Activated naive CD8-positive, alpha-beta T cell treated with anti-CD3 and anti-CD28 coated beads for 36 hours (primary cell): ENCODE measurements around the gene PTCH2. TPM values are rescaled to one million over a fixed set of nuclear protein-coding genes. Genes with fewer than 3 reads are reported as not detected.
A peak's percentile ranks its signal among the peaks of the same experiment; 100 is the strongest.

Experiments
- DNase-seq: peaks from one replicate; pipeline ENCODE4 v3.0.0; 2021
- H3K27ac Mint-ChIP-seq: one replicate; pipeline ENCODE4 v1.8.0; 2022; ENCODE audit warnings: mild to moderate bottlenecking, moderate library complexity, mixed read lengths
- H3K27me3 Mint-ChIP-seq: one replicate; pipeline ENCODE4 v1.8.0; 2022; ENCODE audit warnings: mild to moderate bottlenecking, mixed read lengths
- H3K36me3 Mint-ChIP-seq: one replicate; pipeline ENCODE4 v1.8.0; 2021; ENCODE audit warnings: mild to moderate bottlenecking, mixed read lengths
- H3K4me1 Mint-ChIP-seq: one replicate; pipeline ENCODE4 v1.8.0; 2021; ENCODE audit warnings: mixed read lengths
- H3K4me3 Mint-ChIP-seq: one replicate; pipeline ENCODE4 v1.8.0; 2022; ENCODE audit warnings: mild to moderate bottlenecking, moderate library complexity, mixed read lengths
- H3K9me3 Mint-ChIP-seq: one replicate; pipeline ENCODE4 v1.8.0; 2022; ENCODE audit warnings: mixed read lengths
- total RNA-seq, 2 experiments: library from RNA; stranded (reverse); gene quantifications; one replicate each; pipeline ENCODE4 v1.2.3, GENCODE V29; 2021

The PTCH2 gene, protein sequence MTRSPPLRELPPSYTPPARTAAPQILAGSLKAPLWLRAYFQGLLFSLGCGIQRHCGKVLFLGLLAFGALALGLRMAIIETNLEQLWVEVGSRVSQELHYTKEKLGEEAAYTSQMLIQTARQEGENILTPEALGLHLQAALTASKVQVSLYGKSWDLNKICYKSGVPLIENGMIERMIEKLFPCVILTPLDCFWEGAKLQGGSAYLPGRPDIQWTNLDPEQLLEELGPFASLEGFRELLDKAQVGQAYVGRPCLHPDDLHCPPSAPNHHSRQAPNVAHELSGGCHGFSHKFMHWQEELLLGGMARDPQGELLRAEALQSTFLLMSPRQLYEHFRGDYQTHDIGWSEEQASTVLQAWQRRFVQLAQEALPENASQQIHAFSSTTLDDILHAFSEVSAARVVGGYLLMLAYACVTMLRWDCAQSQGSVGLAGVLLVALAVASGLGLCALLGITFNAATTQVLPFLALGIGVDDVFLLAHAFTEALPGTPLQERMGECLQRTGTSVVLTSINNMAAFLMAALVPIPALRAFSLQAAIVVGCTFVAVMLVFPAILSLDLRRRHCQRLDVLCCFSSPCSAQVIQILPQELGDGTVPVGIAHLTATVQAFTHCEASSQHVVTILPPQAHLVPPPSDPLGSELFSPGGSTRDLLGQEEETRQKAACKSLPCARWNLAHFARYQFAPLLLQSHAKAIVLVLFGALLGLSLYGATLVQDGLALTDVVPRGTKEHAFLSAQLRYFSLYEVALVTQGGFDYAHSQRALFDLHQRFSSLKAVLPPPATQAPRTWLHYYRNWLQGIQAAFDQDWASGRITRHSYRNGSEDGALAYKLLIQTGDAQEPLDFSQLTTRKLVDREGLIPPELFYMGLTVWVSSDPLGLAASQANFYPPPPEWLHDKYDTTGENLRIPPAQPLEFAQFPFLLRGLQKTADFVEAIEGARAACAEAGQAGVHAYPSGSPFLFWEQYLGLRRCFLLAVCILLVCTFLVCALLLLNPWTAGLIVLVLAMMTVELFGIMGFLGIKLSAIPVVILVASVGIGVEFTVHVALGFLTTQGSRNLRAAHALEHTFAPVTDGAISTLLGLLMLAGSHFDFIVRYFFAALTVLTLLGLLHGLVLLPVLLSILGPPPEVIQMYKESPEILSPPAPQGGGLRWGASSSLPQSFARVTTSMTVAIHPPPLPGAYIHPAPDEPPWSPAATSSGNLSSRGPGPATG
- total RNA-seq: 1 to 10 TPM; 1.0 to 1.4 TPM

GRCh38 chr1:44842862-44843655, at the start of gene PTCH2:
TSS of gene PTCH2 (minus strand) at chr1:44843253. CDS start at chr1:44842932, 321 bp downstream.
- Mint-ChIP-seq H3K27ac (no peak within 1 kb of the TSS), H3K9me3 (no peaks in the 10 kb centered on the region), H3K36me3 (peaks cover 3% of the 10 kb centered on the region), H3K4me1 (peaks cover 6% of the 10 kb centered on the region), H3K4me3 (peak within 1 kb of the TSS; percentile 48), H3K27me3 (peaks cover 15% of the 10 kb centered on the region)
- peak; percentile 54 for DNase-seq

DNA sequence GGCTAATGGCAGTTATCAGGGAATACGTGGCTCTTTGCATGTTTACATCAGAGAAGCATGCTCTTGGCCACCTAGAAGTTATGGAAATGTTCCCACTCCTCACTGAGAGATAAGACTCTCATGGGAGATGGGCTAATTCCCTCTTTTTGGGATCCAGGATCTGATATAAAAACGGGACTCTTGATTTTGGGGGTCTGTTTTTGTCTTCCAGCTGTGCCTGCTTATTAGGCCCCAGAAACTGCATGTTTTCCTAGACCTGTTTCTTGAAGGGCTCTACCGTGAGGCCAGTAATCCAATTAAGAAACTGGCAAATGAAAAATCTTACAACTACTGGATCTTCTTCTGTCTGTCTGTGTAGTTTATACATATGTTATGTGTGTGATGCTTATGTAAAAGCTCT, 47.0 kb upstream of the PTCH2 start:
- DNase-seq: no peak
- Mint-ChIP-seq H3K27me3 (no peaks in the 10 kb centered on the region), H3K36me3 (peaks cover 71% of the 10 kb centered on the region), H3K4me1 (no peaks in the 10 kb centered on the region), H3K27ac (no peak overlapping the region), H3K4me3 (no peak overlapping the region), H3K9me3 (peaks cover 17% of the 10 kb centered on the region)

DNA sequence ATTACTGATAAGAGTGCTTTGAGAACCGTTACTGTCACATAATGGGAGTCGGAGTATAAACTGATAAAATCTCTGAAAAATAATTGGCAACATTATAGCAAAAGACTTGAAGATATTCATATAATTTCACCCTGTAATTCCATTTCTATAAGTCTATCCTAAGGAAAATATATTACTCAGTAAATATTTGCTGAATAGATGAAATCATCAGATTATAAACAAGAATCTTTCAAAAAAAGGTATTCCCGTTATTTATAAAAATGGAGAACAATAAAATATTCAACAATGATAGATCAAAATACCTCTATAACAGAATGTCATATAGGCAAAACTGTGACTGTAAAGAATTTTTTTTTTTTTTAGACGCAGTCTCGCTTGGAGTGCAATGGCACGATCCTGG, 42.4 kb upstream of the PTCH2 start:
- Mint-ChIP-seq H3K4me3 (no peak overlapping the region), H3K27me3 (no peaks in the 10 kb centered on the region), H3K36me3 (peaks cover 58% of the 10 kb centered on the region), H3K27ac (no peak overlapping the region), H3K9me3 (peaks cover 9% of the 10 kb centered on the region), H3K4me1 (no peaks in the 10 kb centered on the region)
- DNase-seq: no peak

DNA sequence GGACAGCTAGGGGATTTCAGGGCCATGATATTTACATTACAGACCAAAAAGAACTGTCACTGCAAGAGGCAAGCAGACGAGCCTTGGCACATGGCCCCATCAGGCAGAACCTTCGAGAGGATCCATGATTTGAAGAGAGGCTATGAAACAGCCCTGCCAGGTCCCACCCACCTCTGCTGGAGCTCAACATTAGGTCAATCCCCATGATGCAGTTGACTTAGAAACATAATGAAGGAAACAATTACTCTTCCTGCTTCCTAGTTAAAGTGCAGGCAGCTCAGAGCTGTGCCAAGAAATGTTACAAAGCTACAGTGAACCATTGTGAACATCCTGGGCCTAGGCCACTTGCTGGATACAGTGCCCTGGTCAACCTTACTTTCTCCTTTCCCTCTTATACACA, 41.7 kb upstream of the PTCH2 start:
- Mint-ChIP-seq H3K27me3 (no peaks in the 10 kb centered on the region), H3K27ac (no peak overlapping the region), H3K4me3 (no peak overlapping the region), H3K4me1 (no peaks in the 10 kb centered on the region), H3K36me3 (peaks cover 54% of the 10 kb centered on the region), H3K9me3 (peaks cover 7% of the 10 kb centered on the region)
- no peak for DNase-seq

DNA sequence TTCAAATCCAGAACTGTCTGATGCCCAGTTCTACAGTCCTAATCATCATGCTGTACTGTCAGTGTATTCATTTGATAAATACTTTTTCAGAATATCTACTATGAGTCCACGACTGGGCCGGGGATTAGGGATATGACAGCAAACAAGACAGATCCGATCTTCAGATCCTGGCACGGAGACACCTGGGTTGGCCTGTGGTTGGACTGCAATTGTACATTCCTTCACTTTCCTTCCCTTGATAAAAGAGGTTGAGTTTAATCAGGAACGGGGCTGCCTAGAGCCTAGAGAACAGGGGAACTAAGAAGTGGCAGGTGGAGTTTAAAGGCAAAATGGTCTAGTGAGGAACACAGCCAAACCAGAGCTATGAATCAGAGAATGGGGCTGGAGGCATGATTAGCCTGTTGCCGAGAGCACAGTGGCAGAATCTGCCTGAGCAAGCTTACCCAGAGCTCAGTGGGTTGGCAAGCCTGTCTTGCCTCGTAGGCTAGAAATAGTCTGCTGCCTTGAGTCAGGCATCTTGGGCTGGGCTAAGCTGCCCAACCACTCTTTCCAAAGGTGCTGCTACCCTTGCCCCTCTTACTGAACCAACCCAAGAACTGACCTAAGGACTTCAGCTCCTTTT, 38.1 kb upstream of the PTCH2 start:
- H3K4me3 Mint-ChIP-seq: no peak overlapping the region
- no peaks in the 10 kb centered on the region for H3K9me3 Mint-ChIP-seq
- H3K27ac Mint-ChIP-seq: no peak overlapping the region
- peaks cover 32% of the 10 kb centered on the region for H3K36me3 Mint-ChIP-seq
- no peaks in the 10 kb centered on the region for H3K4me1 Mint-ChIP-seq
- H3K27me3 Mint-ChIP-seq: no peaks in the 10 kb centered on the region
- DNase-seq: no peak

DNA sequence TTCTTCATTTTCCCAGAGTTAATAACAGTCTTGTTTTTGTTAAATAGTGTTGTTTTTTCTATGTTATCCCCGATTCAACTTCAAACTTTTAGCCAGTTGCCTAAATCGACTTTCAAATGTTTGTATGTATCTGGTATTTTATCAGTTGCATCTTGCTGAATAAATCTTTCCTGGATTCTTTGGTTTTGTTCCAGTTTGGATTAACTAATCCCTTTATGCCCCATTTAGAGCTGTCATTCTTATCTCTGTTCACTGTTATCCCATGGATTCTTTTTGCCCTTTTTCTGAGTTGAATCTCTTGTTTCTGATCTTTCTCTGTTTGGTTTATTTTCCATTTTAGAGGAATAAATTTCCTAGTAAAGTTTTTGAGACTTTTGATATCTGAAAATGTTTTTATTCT, 31.1 kb upstream of the PTCH2 start:
- no peak overlapping the region for H3K4me3 Mint-ChIP-seq
- H3K9me3 Mint-ChIP-seq: no peaks in the 10 kb centered on the region
- no peak for DNase-seq
- H3K27me3 Mint-ChIP-seq: no peaks in the 10 kb centered on the region
- H3K27ac Mint-ChIP-seq: no peak overlapping the region
- peaks cover 2% of the 10 kb centered on the region for H3K4me1 Mint-ChIP-seq
- peaks cover 20% of the 10 kb centered on the region for H3K36me3 Mint-ChIP-seq

GRCh38 chr1:44870096-44870495, 27.0 kb upstream of the PTCH2 start:
- H3K27me3 Mint-ChIP-seq: no peaks in the 10 kb centered on the region
- H3K27ac Mint-ChIP-seq: no peak overlapping the region
- DNase-seq: no peak
- no peaks in the 10 kb centered on the region for H3K9me3 Mint-ChIP-seq
- H3K4me3 Mint-ChIP-seq: no peak overlapping the region
- H3K36me3 Mint-ChIP-seq: peaks cover 18% of the 10 kb centered on the region
- H3K4me1 Mint-ChIP-seq: peaks cover 2% of the 10 kb centered on the region

GRCh38 chr1:44867801-44868200, 24.7 kb upstream of the PTCH2 start:
- peaks cover 2% of the 10 kb centered on the region for H3K4me1 Mint-ChIP-seq
- no peaks in the 10 kb centered on the region for H3K27me3 Mint-ChIP-seq
- H3K4me3 Mint-ChIP-seq: no peak overlapping the region
- no peak overlapping the region for H3K27ac Mint-ChIP-seq
- H3K36me3 Mint-ChIP-seq: peaks cover 14% of the 10 kb centered on the region
- no peak for DNase-seq
- no peaks in the 10 kb centered on the region for H3K9me3 Mint-ChIP-seq

GRCh38 chr1:44862829-44863401, 19.9 kb upstream of the PTCH2 start:
- Mint-ChIP-seq H3K36me3 (peaks cover 4% of the 10 kb centered on the region), H3K4me1 (no peaks in the 10 kb centered on the region), H3K9me3 (no peaks in the 10 kb centered on the region), H3K27ac (no peak overlapping the region), H3K4me3 (no peak overlapping the region), H3K27me3 (no peaks in the 10 kb centered on the region)
- DNase-seq: no peak

GRCh38 chr1:44860891-44861425, 17.9 kb upstream of the PTCH2 start:
- H3K9me3 Mint-ChIP-seq: no peaks in the 10 kb centered on the region
- H3K4me3 Mint-ChIP-seq: no peak overlapping the region
- H3K36me3 Mint-ChIP-seq: peaks cover 7% of the 10 kb centered on the region
- H3K27me3 Mint-ChIP-seq: no peaks in the 10 kb centered on the region
- no peak overlapping the region for H3K27ac Mint-ChIP-seq
- no peaks in the 10 kb centered on the region for H3K4me1 Mint-ChIP-seq
- no peak for DNase-seq

- Mint-ChIP-seq H3K4me1 (no peaks in the 10 kb centered on the region), H3K36me3 (peaks cover 10% of the 10 kb centered on the region), H3K27me3 (no peaks in the 10 kb centered on the region), H3K9me3 (no peaks in the 10 kb centered on the region), H3K27ac (no peak overlapping the region), H3K4me3 (no peak overlapping the region)
- no peak for DNase-seq
These were observed 17.3 kb upstream of the PTCH2 start for GRCh38 chr1:44860331-44860730.

DNA sequence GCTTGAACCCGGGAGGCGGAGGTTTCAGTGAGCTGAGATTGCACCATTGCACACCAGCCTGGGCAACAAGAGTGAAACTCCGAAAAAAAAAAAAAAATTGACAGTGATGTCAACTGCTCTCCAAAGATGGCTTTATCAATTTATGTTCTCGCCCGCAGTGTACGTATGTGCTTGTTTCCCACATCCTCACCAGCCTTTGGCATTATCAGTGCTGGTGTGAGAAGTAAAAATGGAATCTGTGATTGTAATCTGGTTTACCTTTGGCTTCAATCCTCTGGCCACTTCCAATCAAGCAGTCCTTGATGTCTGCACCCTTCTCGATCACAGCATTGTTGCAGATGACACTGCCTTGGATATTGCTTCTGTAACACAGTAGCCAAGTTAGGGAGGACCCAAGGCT, 14.4 kb upstream of the PTCH2 start:
- Mint-ChIP-seq H3K36me3 (peaks cover 16% of the 10 kb centered on the region), H3K4me3 (no peak overlapping the region), H3K27ac (no peak overlapping the region), H3K4me1 (no peaks in the 10 kb centered on the region), H3K9me3 (no peaks in the 10 kb centered on the region), H3K27me3 (no peaks in the 10 kb centered on the region)
- no peak for DNase-seq

DNA sequence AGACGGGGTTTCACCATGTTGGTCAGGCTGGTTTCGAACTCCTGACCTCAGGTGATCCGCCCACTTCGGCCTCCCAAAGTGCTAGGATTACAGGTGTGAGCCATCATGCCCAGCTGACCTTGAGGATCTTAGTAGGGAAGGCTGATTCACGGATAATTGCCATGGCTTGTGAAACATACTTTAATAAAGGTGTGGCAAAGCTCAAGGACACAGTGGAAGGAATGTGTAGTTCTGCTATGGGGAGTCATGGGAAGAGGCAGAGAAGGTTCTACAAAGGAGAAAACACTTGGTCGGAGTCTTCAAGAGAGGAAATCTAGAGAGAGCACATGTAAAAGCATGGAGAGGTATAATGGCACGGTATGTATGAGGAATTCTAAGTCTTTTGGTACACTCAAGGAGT, 12.7 kb upstream of the PTCH2 start:
- H3K27me3 Mint-ChIP-seq: no peaks in the 10 kb centered on the region
- H3K27ac Mint-ChIP-seq: no peak overlapping the region
- H3K36me3 Mint-ChIP-seq: peaks cover 16% of the 10 kb centered on the region
- no peak overlapping the region for H3K4me3 Mint-ChIP-seq
- no peak for DNase-seq
- H3K9me3 Mint-ChIP-seq: no peaks in the 10 kb centered on the region
- H3K4me1 Mint-ChIP-seq: peaks cover 2% of the 10 kb centered on the region

GRCh38 chr1:44854970-44855369, 11.9 kb upstream of the PTCH2 start:
- H3K27ac Mint-ChIP-seq: no peak overlapping the region
- no peaks in the 10 kb centered on the region for H3K9me3 Mint-ChIP-seq
- no peak for DNase-seq
- H3K27me3 Mint-ChIP-seq: no peaks in the 10 kb centered on the region
- peaks cover 6% of the 10 kb centered on the region for H3K4me1 Mint-ChIP-seq
- H3K4me3 Mint-ChIP-seq: no peak overlapping the region
- peaks cover 18% of the 10 kb centered on the region for H3K36me3 Mint-ChIP-seq
